HG03066 (cell line): Measurements from ENCODE around the gene TBXA2R.
"Not testable (repeated sequence)": the region's sequence is repeated elsewhere in the genome, so short reads cannot be mapped to it uniquely, and the experiment has no call there.

ENCODE experiments used
- ATAC-seq: cut with Tn5 transposase; IDR thresholded peaks from one replicate; pipeline ENCODE4 v1.9.1; 2021; ENCODE audit warnings: low read depth; ENCODE audit not compliant: unreplicated experiment

TBXA2R gene

GRCh38 chr19:3641515-3642269 lies 35.0 kb upstream of the TBXA2R start:
- ATAC-seq = no peak

GRCh38 chr19:3639479-3639878 lies 32.8 kb upstream of the TBXA2R start:
- no peak for ATAC-seq

GRCh38 chr19:3638208-3639193 lies 31.8 kb upstream of the TBXA2R start:
- ATAC-seq = no peak

GRCh38 chr19:3637621-3638020 lies 30.9 kb upstream of the TBXA2R start:
- ATAC-seq = no peak

- ATAC-seq = no peak
Observed at GRCh38 chr19:3636962-3637361, 30.3 kb upstream of the TBXA2R start.

DNA sequence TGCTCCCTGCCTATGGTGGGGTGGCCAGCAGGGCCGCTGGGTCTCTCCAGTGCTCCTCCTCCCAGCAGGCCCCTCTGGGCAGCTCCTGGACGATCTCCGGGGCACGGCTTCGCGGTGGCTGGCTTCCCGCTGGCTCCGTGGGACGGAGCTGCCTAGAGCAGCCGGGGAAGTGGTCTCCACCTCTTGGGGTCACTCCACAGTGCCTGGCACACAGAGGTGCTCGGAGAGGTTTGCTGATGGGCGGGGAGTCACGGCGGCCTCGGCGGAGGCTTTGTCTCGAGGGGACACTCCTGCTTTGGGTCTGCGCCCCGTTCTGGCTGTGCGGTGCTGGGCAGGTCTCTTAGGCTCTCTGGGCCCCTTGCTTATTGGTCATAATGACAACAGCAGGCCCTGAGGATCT lies 29.8 kb upstream of the TBXA2R start:
- ATAC-seq = no peak

DNA sequence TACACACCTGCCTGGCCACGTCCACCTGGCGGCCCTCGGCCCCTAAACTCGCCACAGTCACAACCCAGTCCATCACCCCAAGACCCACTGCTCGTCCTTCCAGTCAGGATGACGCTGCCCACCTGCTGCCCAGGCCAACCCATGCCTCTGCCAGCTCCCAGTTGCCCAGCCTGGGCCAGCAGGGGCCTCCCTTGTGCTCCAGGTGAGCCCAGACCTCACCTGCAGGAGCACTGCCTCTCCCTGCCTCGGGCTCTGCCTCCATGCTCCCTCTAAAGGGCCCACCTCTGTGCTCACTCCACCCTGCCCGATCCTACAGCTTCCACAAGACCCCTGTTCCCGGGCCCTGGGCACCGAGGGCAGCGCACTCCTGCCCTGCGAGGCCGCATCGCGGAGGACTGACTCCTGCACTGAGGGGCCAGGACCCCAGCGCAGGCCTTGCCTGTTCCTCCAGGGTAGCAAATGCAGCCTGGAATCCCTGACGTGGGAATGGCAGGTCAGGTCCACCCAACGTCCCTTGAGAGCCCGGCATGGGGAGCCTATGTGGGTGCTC lies 27.9 kb upstream of the TBXA2R start:
- ATAC-seq = no peak

DNA sequence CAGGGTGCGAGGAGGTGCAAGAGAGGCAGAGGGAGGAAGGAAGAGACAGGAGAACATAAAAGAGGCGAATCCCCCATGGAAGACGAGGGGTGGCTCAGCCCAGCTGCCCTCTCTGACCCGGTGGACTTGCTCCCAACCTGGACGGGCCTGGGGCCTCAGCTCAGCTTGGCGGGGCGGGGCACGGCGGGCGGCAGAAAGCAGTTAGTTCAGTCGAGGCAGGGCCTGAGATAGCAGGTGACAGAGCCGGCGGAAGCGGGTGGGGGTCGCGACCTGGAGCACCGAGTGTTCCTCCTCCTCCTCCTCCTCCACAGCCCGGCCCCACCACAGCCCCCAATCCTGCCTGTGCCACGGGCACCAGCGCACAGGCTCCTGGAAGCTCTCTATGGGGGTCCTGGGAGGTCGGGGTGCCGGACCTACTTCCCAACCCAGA lies 26.9 kb upstream of the TBXA2R start:
- ATAC-seq = no peak

DNA sequence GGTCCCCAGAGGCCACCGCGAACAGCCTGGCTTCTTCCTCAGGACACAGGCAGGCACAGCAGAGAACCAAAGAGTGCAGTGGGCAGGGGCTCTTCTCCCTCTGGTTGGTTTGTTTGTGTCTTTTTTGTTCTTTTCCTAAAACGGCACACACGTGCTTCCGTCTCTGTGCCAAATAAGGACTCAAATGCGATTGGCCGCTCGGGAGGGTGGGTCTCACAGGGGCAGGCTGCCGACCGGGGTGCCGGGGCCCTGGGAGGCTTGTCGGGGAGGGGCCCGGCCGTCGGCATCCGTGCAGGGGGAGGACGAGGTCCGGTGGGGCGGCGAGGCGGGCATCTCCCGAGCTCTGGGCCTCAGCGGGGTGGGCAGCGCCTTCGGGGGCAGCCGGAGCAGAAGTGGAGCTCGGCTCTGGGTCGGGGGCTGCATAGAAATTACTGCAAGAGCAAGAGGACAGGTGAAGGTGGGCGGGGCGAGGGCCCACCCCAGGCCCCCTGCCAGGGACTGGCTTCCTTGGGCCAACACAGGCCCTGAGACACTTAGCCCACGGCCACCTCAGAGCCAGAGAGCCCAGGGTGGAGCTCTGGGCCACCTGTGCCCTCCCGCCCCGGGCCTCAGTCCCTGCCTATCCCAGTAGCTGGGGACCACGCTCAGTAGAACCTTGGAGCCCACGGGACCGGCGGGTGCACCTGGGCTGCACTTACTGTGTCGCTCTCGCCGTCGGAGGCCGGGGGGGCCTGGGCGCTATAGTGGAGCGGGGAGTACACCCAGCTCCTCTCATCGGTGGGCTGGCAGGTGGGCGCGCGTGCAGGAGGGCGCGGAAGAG lies 26.3 kb upstream of the TBXA2R start:
- no peak for ATAC-seq

GRCh38 chr19:3632098-3632497 lies 25.4 kb upstream of the TBXA2R start:
- no peak for ATAC-seq

DNA sequence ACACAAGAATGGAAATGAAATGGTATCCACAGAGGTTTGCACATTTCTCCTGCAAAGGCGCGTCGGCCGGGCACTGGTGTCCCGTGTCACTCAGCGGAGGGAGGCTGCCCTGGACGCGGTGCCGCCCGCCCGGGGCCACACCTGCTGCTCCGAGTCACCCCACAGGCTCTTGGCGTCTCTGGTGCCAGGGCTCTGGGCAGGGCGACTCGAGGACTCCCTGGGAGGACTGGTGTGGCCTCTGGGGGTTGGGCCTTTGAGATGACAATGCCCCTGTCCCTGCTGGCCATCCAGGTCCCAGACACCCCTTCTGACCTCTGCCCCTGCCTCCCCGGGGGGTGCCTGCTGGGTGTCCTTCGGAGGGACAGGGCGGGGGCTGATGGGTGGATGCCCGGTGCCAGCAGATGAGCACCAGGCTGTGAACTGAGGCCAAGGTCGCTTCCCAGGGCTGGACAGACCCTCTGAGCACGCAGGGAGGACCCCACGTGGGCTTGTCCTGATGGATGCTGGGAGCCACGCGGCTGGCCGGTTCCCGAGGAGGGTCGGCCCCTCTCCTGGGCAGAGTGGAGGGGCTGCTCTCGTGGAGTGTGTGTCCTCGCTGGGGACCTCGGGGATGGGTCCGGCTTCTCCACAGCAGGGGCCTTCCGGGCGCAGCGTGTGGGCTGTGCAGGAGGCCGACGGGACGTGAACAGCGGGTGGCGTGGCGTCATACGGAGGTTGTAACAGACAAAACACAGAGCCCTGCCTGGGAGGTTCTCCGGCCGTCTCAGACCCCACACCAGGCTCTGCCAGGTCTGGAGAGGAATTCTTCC lies 24.6 kb upstream of the TBXA2R start:
- no peak for ATAC-seq

DNA sequence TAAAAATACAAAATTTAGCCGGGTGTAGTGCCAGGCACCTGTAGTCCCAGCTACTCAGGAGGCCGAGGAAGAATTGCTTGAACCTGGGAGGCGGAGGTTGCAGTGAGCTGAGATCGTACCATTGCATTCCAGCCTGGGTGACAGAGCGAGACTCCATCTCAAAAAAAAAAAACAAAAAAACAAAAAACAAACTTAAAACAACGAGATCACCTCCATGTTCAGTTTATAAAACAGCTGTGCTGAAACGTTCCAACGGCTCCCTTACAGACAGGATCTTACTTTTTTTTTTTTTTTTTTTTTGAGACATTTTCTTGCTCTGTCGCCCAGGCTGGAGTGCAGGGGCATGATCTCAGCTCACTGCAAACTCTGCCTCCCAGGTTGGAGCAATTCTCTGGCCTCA lies 22.1 kb upstream of the TBXA2R start:
- ATAC-seq = not testable (repeated sequence)

- no peak for ATAC-seq
Observed at GRCh38 chr19:3627351-3627723, 20.7 kb upstream of the TBXA2R start.

GRCh38 chr19:3626473-3627350 lies 20.0 kb upstream of the TBXA2R start, which contains the start of gene CACTIN:
CACTIN (minus strand) TSS chr19:3626790; CDS start chr19:3626762, 28 bp downstream.
- peak; percentile 91 for ATAC-seq

DNA sequence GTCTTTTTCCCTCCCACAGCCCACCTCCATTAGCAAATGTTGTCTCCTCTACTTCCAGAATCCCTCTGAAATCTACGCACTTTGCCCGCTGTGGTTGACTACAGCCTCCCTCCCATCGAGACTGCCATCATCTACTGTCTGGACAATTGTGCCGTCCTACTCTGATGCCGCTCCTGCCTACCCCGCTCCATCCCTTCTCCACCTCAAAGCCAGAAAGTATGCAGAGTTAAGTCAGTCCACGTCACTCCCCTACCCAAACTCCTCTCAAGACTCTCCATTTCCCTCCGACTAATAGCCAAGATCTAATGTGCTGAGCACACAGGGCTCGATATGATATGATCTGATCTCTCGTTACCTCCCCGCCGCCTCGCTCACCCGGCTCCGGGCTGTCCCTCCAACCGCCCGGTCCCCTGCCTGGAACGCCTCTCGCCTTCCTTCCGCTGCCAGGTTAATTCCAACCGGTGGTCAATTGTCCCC lies 19.4 kb upstream of the TBXA2R start:
- ATAC-seq = peak; percentile 6

GRCh38 chr19:3623716-3624115 lies 17.0 kb upstream of the TBXA2R start:
- no peak for ATAC-seq

DNA sequence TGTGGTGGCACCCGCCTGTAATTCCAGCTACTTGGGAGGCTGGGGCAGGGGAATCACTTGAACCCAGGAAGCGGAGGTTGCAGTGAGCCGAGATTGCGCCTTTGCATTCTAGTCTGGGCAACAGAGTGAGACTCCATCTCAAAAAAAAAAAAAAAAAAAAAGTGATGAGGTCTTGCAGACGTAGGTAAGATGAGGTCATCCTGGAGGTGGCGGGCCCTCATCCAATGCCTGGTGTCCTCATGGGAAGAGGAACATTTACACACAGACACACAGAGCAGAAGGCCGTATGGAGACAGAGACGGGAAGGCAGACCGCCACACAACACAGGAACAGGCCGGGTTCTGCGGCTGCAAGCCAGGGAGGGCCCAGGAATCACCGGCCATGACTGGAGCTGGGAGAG lies 15.5 kb upstream of the TBXA2R start:
- ATAC-seq = no peak

GRCh38 chr19:3621689-3622088 lies 15.0 kb upstream of the TBXA2R start:
- ATAC-seq = no peak
